Neutrophil (primary cell): Measurements from ENCODE around the gene SBNO2.
A peak's percentile ranks its signal among the peaks of the same experiment; 100 is the strongest.
"Not testable (repeated sequence)": the region's sequence is repeated elsewhere in the genome, so short reads cannot be mapped to it uniquely, and the experiment has no call there.

Experiments
- H3K27ac ChIP-seq: fragments of 200-600 bp; sonication (generic); 2 replicates; pipeline ENCODE4 v1.5.1; 2016; ENCODE audit warnings: mild to moderate bottlenecking, moderate library complexity
- H3K27me3 ChIP-seq: fragments of 200-600 bp; sonication (generic); 2 replicates; pipeline ENCODE4 v1.6.0; 2016; ENCODE audit warnings: mild to moderate bottlenecking
- H3K36me3 ChIP-seq: fragments of 200-600 bp; sonication (generic); 2 replicates; pipeline ENCODE4 v1.5.1; 2017
- H3K4me1 ChIP-seq, 2 experiments: fragments of 200-600 bp in 1 of 2; sonication (generic) in 1 of 2; 1 replicate in 1 of 2; 2 replicates in 1 of 2; pipeline versions ENCODE4 v1.5.1 to v1.6.1; 2013 to 2016; ENCODE audit warnings: low read depth in 1 of 2, low read length in 1 of 2, mild to moderate bottlenecking in 1 of 2, moderate library complexity in 1 of 2; ENCODE audit not compliant: control insufficient read depth in 1 of 2, insufficient read depth in 1 of 2
- H3K4me3 ChIP-seq, 2 experiments: fragments of 200-600 bp in 1 of 2; sonication (generic) in 1 of 2; 1 replicate in 1 of 2; 2 replicates in 1 of 2; pipeline ENCODE4 v1.5.1; 2013 to 2016; ENCODE audit warnings: low read depth in 1 of 2, low read length in 1 of 2, mild to moderate bottlenecking in 1 of 2, moderate library complexity in 1 of 2
- H3K9me3 ChIP-seq: fragments of 200-600 bp; sonication (generic); 2 replicates; pipeline ENCODE4 v1.5.1; 2016
- CTCF ChIP-seq: fragments of 200-600 bp; sonication (generic); IDR thresholded peaks from 2 replicates; pipeline ENCODE4 v1.5.1; 2016; ENCODE audit warnings: antibody characterized with exemption

SBNO2 gene

GRCh38 chr19:1214862-1215731 is 41.0 kb upstream of the SBNO2 start:
- no peak overlapping the region for H3K27ac ChIP-seq
- peaks cover 8% of the 10 kb centered on the region for H3K36me3 ChIP-seq
- no peak overlapping the region for H3K4me3 ChIP-seq
- no peaks in the 10 kb centered on the region for H3K9me3 ChIP-seq
- no peak for TF ChIP-seq CTCF
- H3K4me1 ChIP-seq = peaks cover 32% of the 10 kb centered on the region in 2 experiments
- no peaks in the 10 kb centered on the region for H3K27me3 ChIP-seq

DNA sequence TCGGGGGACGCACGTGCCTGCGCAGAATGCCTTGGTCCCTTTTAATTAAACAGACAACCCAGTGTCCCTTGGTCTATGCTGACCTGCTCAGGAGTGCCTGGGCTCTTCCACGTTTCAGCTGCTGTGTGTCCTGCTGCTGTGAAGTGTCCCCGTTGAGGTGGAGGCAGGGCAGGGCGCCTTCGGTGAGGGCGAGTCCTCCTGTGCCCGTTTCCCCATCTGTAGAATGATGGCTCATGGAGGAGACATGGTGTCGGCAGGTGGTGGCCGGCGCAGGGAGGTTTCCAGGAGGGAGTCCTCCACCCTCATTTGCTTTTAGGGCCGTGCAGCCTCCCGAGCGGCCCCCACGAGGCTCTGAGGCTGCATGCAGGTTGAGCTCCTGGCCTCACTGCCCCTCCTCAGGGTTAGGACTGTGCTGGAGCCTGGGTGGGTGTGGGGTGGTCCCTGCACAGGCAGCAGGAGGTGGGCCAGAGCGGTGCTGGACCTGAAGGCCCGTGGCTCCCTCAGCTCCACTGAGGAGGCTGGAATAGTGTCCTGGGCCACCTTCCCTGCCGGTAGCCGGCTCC is 40.3 kb upstream of the SBNO2 start:
- Histone ChIP-seq H3K27me3 (no peaks in the 10 kb centered on the region), H3K27ac (peak overlapping the region; percentile 76), H3K4me3 (no peak overlapping the region), H3K4me1 (peaks cover 32 to 36% of the 10 kb centered on the region in 2 experiments), H3K36me3 (peaks cover 3% of the 10 kb centered on the region), H3K9me3 (no peaks in the 10 kb centered on the region)
- TF ChIP-seq CTCF = no peak

DNA sequence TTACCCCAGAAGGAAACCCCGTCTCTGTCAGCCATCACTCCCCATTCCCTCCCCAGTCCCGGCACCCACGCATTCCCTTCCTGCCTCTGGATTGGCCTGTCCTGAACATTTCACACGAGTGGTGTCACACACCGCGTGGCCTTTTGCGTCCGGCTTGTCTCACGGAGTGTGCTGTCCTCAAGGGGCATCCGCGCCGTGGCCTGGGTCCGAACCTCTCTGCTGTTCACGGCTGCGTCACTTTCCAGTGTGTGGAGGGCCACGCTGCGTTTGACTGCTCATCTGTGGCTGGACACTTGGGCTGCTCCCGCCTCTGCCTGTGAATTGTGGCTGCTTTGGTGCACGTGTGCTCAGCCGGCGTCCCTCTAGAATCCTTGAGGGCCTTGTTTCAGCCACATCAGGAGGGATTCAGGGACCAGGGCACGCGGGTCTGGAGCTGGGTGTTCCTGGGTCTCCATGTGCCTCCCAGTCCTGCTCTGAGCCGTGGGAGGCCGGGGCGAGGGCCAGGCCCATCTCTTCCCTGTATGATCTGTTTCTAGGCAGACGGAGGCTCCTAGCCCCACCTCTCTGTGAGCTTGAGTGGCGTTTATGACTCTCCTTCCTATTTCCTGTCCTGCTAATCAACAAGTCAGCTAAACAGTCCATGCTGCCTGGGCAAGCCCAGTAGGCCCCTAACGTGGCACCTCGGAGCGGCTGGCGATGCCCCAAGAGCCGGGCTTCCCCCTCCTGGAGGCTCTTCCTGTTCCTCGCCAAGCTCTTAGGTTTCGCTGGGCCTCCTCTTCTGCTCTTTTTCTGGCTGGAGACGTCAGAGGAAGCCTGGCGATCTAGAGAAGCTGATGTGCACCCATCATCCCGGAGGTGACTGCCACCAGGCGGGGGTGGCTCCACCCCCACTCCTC is 39.6 kb upstream of the SBNO2 start:
- H3K36me3 ChIP-seq = peaks cover 3% of the 10 kb centered on the region
- H3K4me1 ChIP-seq = peaks cover 39 to 40% of the 10 kb centered on the region in 2 experiments
- no peaks in the 10 kb centered on the region for H3K9me3 ChIP-seq
- H3K27ac ChIP-seq = peak overlapping the region; percentile 76
- H3K4me3 ChIP-seq = peak overlapping the region in 1 of 2 experiments; percentile 14
- TF ChIP-seq CTCF = no peak
- no peaks in the 10 kb centered on the region for H3K27me3 ChIP-seq

DNA sequence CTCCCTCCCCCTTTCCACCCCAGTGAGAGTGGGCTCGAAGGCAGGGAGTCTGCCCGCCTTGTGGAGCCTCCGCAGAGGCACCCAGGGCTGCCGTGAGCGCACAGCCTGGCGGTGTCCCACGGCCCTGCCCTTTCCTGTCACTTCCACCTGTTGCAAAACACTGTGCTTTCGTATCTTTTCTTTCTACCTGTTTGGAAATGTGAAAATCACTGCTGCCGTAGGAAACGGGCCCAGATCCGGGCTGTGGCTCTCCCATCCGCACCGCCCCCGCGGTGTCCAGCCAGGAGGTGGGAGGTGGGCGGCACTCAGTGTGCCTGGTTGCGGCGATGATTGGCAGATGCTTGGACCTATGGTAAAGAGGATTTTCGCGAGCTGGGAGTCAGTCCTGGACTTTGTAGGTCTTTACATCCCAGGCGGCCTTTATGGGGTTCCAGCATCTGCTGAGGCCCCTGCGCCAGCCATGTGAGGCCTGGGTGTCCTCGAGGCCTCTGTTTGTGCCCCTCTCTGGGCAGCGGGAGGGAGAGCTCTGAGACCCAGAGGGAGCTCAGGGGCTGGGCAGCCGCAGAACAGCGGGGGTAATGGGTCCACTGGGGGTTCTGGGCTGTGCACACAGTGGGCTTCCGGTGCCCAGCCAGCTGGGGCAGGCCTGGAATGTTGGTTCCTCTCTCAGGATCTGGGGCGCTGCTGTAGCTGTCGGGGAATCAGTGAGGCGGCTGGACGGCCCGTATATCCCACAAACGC is 37.6 kb upstream of the SBNO2 start:
- no peaks in the 10 kb centered on the region for H3K27me3 ChIP-seq
- peak overlapping the region; percentile 34 to 47 for H3K4me3 ChIP-seq
- no peaks in the 10 kb centered on the region for H3K9me3 ChIP-seq
- peaks cover 57 to 59% of the 10 kb centered on the region in 2 experiments for H3K4me1 ChIP-seq
- peak overlapping the region; percentile 76 for H3K27ac ChIP-seq
- H3K36me3 ChIP-seq = peaks cover 3% of the 10 kb centered on the region
- no peak for TF ChIP-seq CTCF

DNA sequence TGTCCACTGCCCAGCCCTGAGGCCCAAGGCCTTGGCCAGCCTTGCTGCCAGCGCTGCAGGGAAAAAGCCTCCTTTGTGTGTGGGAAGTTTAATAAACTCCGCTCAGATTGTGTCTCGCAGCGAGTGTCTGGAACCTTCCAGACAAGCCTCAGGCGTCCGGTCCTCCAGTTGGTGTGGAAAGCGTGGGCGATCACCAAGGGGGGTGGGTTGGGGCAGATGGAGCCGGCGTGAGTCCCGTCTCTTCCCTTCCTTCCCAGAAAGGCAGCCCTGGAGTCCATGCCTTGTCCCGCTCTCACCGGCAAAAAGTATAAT is 36.1 kb upstream of the SBNO2 start:
- Histone ChIP-seq H3K27me3 (no peaks in the 10 kb centered on the region), H3K27ac (no peak overlapping the region), H3K36me3 (no peaks in the 10 kb centered on the region), H3K4me3 (no peak overlapping the region), H3K9me3 (no peaks in the 10 kb centered on the region), H3K4me1 (peaks cover 62 to 65% of the 10 kb centered on the region in 2 experiments)
- TF ChIP-seq CTCF = no peak

- not testable (repeated sequence) for H3K27me3 ChIP-seq, H3K9me3 ChIP-seq, H3K27ac ChIP-seq, H3K36me3 ChIP-seq
- peak overlapping the region; percentile 3 to 92 for H3K4me3 ChIP-seq
- peaks cover 59 to 62% of the 10 kb centered on the region in 2 experiments for H3K4me1 ChIP-seq
These were observed 34.8 kb upstream of the SBNO2 start for GRCh38 chr19:1208830-1209229.
